ENCODE measurements around the gene BAX. TPM values are rescaled to one million over a fixed set of nuclear protein-coding genes. Genes with fewer than 3 reads are reported as not detected.

The BAX gene
- total RNA-seq, 1 experiment from 2014 or later, result 141 TPM

GRCh38 chr19:49010453-49010852, 55.8 kb downstream of the BAX start:
- CTCF ChIA-PET, result interaction anchor here (1.2 to 1.5 kb wide), 2 partner anchors 9 to 188 kb away, joined by 3 read pairs; no protein-coding TSS in a partner anchor
- TF ChIP-seq, protein P1, sequence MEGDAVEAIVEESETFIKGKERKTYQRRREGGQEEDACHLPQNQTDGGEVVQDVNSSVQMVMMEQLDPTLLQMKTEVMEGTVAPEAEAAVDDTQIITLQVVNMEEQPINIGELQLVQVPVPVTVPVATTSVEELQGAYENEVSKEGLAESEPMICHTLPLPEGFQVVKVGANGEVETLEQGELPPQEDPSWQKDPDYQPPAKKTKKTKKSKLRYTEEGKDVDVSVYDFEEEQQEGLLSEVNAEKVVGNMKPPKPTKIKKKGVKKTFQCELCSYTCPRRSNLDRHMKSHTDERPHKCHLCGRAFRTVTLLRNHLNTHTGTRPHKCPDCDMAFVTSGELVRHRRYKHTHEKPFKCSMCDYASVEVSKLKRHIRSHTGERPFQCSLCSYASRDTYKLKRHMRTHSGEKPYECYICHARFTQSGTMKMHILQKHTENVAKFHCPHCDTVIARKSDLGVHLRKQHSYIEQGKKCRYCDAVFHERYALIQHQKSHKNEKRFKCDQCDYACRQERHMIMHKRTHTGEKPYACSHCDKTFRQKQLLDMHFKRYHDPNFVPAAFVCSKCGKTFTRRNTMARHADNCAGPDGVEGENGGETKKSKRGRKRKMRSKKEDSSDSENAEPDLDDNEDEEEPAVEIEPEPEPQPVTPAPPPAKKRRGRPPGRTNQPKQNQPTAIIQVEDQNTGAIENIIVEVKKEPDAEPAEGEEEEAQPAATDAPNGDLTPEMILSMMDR (IDR thresholded peaks at IDR 0.05; ENCODE audit: unreplicated experiment), result no peak
- Mint-ChIP-seq H3K4me3 (ENCODE audit: low read depth, unreplicated experiment) (no peak overlapping the region), H3K9me3 (ENCODE audit: low read depth, unreplicated experiment) (no peaks in the 10 kb centered on the region), H3K4me1 (ENCODE audit: low read depth, unreplicated experiment) (no peaks in the 10 kb centered on the region), H3K27ac (ENCODE audit: unreplicated experiment) (no peak overlapping the region), H3K36me3 (ENCODE audit: insufficient read depth, unreplicated experiment) (peaks cover 69% of the 10 kb centered on the region), H3K27me3 (ENCODE audit: unreplicated experiment) (no peaks in the 10 kb centered on the region)
- DNase-seq, result no peak
- intact Hi-C loops (cut with micrococcal nuclease; ENCODE audit: unreplicated experiment), result no loop called here
- BruUV-seq (replicated peaks), result no TSS peak

- TF ChIP-seq, protein P1 (IDR thresholded peaks at IDR 0.05; ENCODE audit: unreplicated experiment), result no peak
- DNase-seq, result no peak
- BruUV-seq (replicated peaks), result no TSS peak
- CTCF ChIA-PET, result no interaction called here
- intact Hi-C loops (cut with micrococcal nuclease; ENCODE audit: unreplicated experiment), result no loop called here
- H3K4me1 Mint-ChIP-seq (ENCODE audit: low read depth, unreplicated experiment), result no peaks in the 10 kb centered on the region
- no peaks in the 10 kb centered on the region for H3K9me3 Mint-ChIP-seq (ENCODE audit: low read depth, unreplicated experiment)
- H3K4me3 Mint-ChIP-seq (ENCODE audit: low read depth, unreplicated experiment), result no peak overlapping the region
- H3K36me3 Mint-ChIP-seq (ENCODE audit: insufficient read depth, unreplicated experiment), result peaks cover 70% of the 10 kb centered on the region
- H3K27ac Mint-ChIP-seq (ENCODE audit: unreplicated experiment), result no peak overlapping the region
- H3K27me3 Mint-ChIP-seq (ENCODE audit: unreplicated experiment), result no peaks in the 10 kb centered on the region
These were observed 56.5 kb downstream of the BAX start for GRCh38 chr19:49011194-49011593.

Small RNA genes within 50 kb of the gene (microRNA-seq; reads per million reads assigned to microRNA genes)
- gene MIR6798, result not detected

Other genes with a start within 250 kb of the BAX start
- gene MAMSTR, start 235.2 kb upstream of the BAX start, total RNA-seq (2022), result 1.7 TPM in 2 replicates
- 0.09 and 0.29 TPM in 2 replicates for gene RASIP1, start 214.3 kb upstream of the BAX start, total RNA-seq (2022)
- 0.31 and 0.42 TPM in 2 replicates for gene IZUMO1, start 208.0 kb upstream of the BAX start, total RNA-seq (2022)
- gene FUT1, start 202.2 kb upstream of the BAX start, total RNA-seq (2022), result 2.6 and 2.9 TPM in 2 replicates
- gene FGF21, start 199.4 kb upstream of the BAX start, total RNA-seq (2022), result not detected in 2 replicates
- 84.4 and 91.0 TPM in 2 replicates for gene BCAT2, start 143.8 kb upstream of the BAX start, total RNA-seq (2022)
- gene HSD17B14, start 118.4 kb upstream of the BAX start, total RNA-seq (2022), result 2.6 and 5.7 TPM in 2 replicates
- gene PLEKHA4, start 86.3 kb upstream of the BAX start, total RNA-seq (2022), result 57.6 and 72.2 TPM in 2 replicates
- 118 TPM in 2 replicates for gene PPP1R15A, start 82.5 kb upstream of the BAX start, total RNA-seq (2022)
- gene TULP2, start 56.1 kb upstream of the BAX start, total RNA-seq (2022), result not detected in 2 replicates
- 162 and 173 TPM in 2 replicates for gene NUCB1, start 54.6 kb upstream of the BAX start, total RNA-seq (2022)
- 2.1 and 5.3 TPM in 2 replicates for gene DHDH, start 21.2 kb upstream of the BAX start, total RNA-seq (2022)
- gene FTL, start 10.4 kb downstream of the BAX start, total RNA-seq (2022), result 1,459 and 1,979 TPM in 2 replicates
- gene GYS1, start 38.4 kb downstream of the BAX start, total RNA-seq (2022), result 59.6 and 64.7 TPM in 2 replicates
- gene RUVBL2, start 39.0 kb downstream of the BAX start, total RNA-seq (2022), result 184 and 199 TPM in 2 replicates
- 1.1 TPM in 1 of 2 replicates, not detected in the other for gene LHB, start 62.2 kb downstream of the BAX start, total RNA-seq (2022)
- 1.1 TPM in 1 of 2 replicates, not detected in the other for gene CGB3, start 69.5 kb downstream of the BAX start, total RNA-seq (2022)
- 0.52 TPM in 1 of 2 replicates, not detected in the other for gene CGB2, start 77.0 kb downstream of the BAX start, total RNA-seq (2022)
- gene CGB1, start 82.0 kb downstream of the BAX start, total RNA-seq (2022), result not detected in 2 replicates
- 2.6 and 3.3 TPM in 2 replicates for gene CGB5, start 89.0 kb downstream of the BAX start, total RNA-seq (2022)
- gene CGB8, start 94.2 kb downstream of the BAX start, total RNA-seq (2022), result 0.54 and 0.56 TPM in 2 replicates
- gene CGB7, start 102.9 kb downstream of the BAX start, total RNA-seq (2022), result 0.66 and 1.0 TPM in 2 replicates
- gene NTF4, start 109.9 kb downstream of the BAX start, total RNA-seq (2022), result 0.69 and 0.83 TPM in 2 replicates
- not detected in 2 replicates for gene KCNA7, start 117.8 kb downstream of the BAX start, total RNA-seq (2022)
- 310 and 325 TPM in 2 replicates for gene SNRNP70, start 130.6 kb downstream of the BAX start, total RNA-seq (2022)
- 7.0 and 7.5 TPM in 2 replicates for gene LIN7B, start 159.5 kb downstream of the BAX start, total RNA-seq (2022)
- gene C19orf73, start 164.3 kb downstream of the BAX start, total RNA-seq (2022), result 1.9 and 2.0 TPM in 2 replicates
- 4.9 and 6.0 TPM in 2 replicates for gene PPFIA3, start 164.7 kb downstream of the BAX start, total RNA-seq (2022)
- gene HRC, start 200.5 kb downstream of the BAX start, total RNA-seq (2022), result not detected in 2 replicates
- gene TRPM4, start 202.9 kb downstream of the BAX start, total RNA-seq (2022), result 70.0 and 79.9 TPM in 2 replicates